Psoas muscle (tissue), 8 donors: Measurements from ENCODE around the gene PHYHIPL. TPM values are rescaled to one million over a fixed set of nuclear protein-coding genes. Genes with fewer than 3 reads are reported as not detected.

ENCODE experiments used
- ATAC-seq, 4 donors: fragments of 200-7000 bp; cut with Tn5 transposase; one replicate each; pipeline ENCODE4 v1.9.1; 2020; ENCODE audit warnings: moderate library complexity in 3 of 4, mild to moderate bottlenecking in 2 of 4
- DNase-seq, 2 donors: peaks; one replicate each; pipeline ENCODE4 v3.0.0-alpha.2; 2020
- H3K27ac ChIP-seq: fragments of 200-600 bp; one replicate; pipeline ENCODE4 v1.8.0; 2022
- H3K27me3 ChIP-seq, 3 donors: fragments of 200-600 bp in 1 of 3; one replicate each; pipeline versions ENCODE4 v1.6.1 to v1.8.0; 2013 to 2022; ENCODE audit warnings: low read length in 2 of 3, mild to moderate bottlenecking in 2 of 3, moderate library complexity in 1 of 3; ENCODE audit not compliant: insufficient read depth in 3 of 3
- H3K36me3 ChIP-seq, 2 donors: fragments of 200-600 bp in 1 of 2; one replicate each; pipeline versions ENCODE4 v1.6.1 to v1.8.0; 2013 to 2022; ENCODE audit warnings: low read depth in 1 of 2, mild to moderate bottlenecking in 1 of 2, moderate library complexity in 1 of 2; ENCODE audit not compliant: insufficient read depth in 1 of 2
- H3K4me1 ChIP-seq: fragments of 200-600 bp; one replicate; pipeline ENCODE4 v1.8.0; 2022
- H3K4me3 ChIP-seq: fragments of 200-600 bp; one replicate; pipeline ENCODE4 v1.8.0; 2022; ENCODE audit warnings: mild to moderate bottlenecking
- H3K9me3 ChIP-seq: fragments of 200-600 bp; one replicate; pipeline ENCODE4 v1.8.0; 2022
- CTCF ChIP-seq: fragments of 200-600 bp; IDR thresholded peaks from one replicate; pipeline ENCODE4 v1.8.0; 2022; ENCODE audit warnings: antibody characterized with exemption
- WGBS, 3 donors: extraction: QIAGEN DNeasy Blood & Tissue Kit; methylation state at CpG; one replicate each; pipeline versions ENCODE4 v1.1.6 to v1.1.7; 2013; 5-methylcytosine and 5-hydroxymethylcytosine counted together
- intact Hi-C, 2 donors: fragments of 100-400 bp; cut with DNase I; formaldehyde crosslinking; loops; one replicate each; pipeline versions ENCODE4 v1.11.0 to v1.14.2; 2022
- polyA plus RNA-seq, 3 donors: library from polyadenylated mRNA; stranded (reverse); fragments of 200-250 nt; gene quantifications; one replicate each; pipeline ENCODE4 v1.2.3, GENCODE V29; 2013
- total RNA-seq, 4 donors: library from RNA; stranded (reverse); fragmentation: NEBNext Ultra II Directional in 2 of 4; extraction: Animal tissue kit (Norgen Biotek cat#: 25700) in 2 of 4; gene quantifications; one replicate each; pipeline versions ENCODE4 v1.2.1 to v1.2.4, GENCODE V29; 2021 to 2023
- donor health status: healthy with polysubstance abuse.
- donor health status: DM: no; HTN: no; CAD: no; lungs with moderate emphysema.
- donor health status: Bipolar disorder and iron deficiency.
- donor health status: healthy.
- donor health status: DM: yes; HTN: yes; CAD: no.
- donor health status: DM: no; HTN: no; CAD: no.
- donor health status: DM: no; HTN: no; CAD: no.
- donor health status: DM: yes; HTN: yes; CAD: no.

The PHYHIPL gene
- total and polyA plus RNA-seq, 7 donors = 0.04 to 0.32 (median 0.10) TPM; not detected in 2

- DNase-seq (no peak), ATAC-seq (no peak)
- Histone ChIP-seq H3K9me3 (no peaks in the 10 kb centered on the region), H3K4me3 (no peak overlapping the region), H3K4me1 (no peaks in the 10 kb centered on the region), H3K27me3 (peaks cover 0 to 19% (median 2%) of the 10 kb centered on the region in 3 donors), H3K27ac (no peak overlapping the region), H3K36me3 (no peaks in the 10 kb centered on the region)
- no peak for TF ChIP-seq CTCF
- intact Hi-C loops = loop anchor here in 1 of 2 donors (10.0 kb wide), 1 partner anchor 389 kb away; no protein-coding TSS in a partner anchor
Observed at GRCh38 chr10:59173414-59173813, 3.0 kb upstream of the PHYHIPL start.

GRCh38 chr10:59175538-59176240 lies 754 bp upstream of the PHYHIPL start:
- Histone ChIP-seq H3K4me3 (peak overlapping the region; percentile 58), H3K27me3 (peaks cover 0 to 28% (median 2%) of the 10 kb centered on the region in 3 donors), H3K4me1 (no peaks in the 10 kb centered on the region), H3K27ac (no peak overlapping the region), H3K9me3 (no peaks in the 10 kb centered on the region), H3K36me3 (no peaks in the 10 kb centered on the region)
- DNase-seq (peak in 1 of 2 donors; percentile 32), ATAC-seq (peak in 3 of 4 donors; percentile 10 to 33 (median 13))
- WGBS, 3 donors = 7% methylated on average over 26 of the region's 26 CpGs
- TF ChIP-seq CTCF = no peak
- intact Hi-C loops = loop anchor here in 1 of 2 donors (10.0 kb wide), 1 partner anchor 391 kb away; no protein-coding TSS in a partner anchor

- intact Hi-C loops = loop anchor here in 1 of 2 donors (10.0 kb wide), 1 partner anchor 392 kb away; no protein-coding TSS in a partner anchor
- TF ChIP-seq CTCF = no peak
- H3K27ac ChIP-seq = no peak overlapping the region
- ATAC-seq (peak; percentile 61 to 80 (median 70)), DNase-seq (peak; percentile 8)
- H3K4me1 ChIP-seq = no peaks in the 10 kb centered on the region
- peaks cover 0 to 28% (median 2%) of the 10 kb centered on the region in 3 donors for H3K27me3 ChIP-seq
- H3K36me3 ChIP-seq = no peaks in the 10 kb centered on the region
- 3 to 7% (median 4%) methylated on average over 19 to 41 of the region's 41 CpGs for WGBS, 3 donors
- H3K9me3 ChIP-seq = no peaks in the 10 kb centered on the region
- peak overlapping the region; percentile 58 for H3K4me3 ChIP-seq
Observed at GRCh38 chr10:59177031-59177797, 771 bp downstream of the PHYHIPL start.

GRCh38 chr10:59177836-59178235 lies 1.4 kb downstream of the PHYHIPL start:
- no peak for TF ChIP-seq CTCF
- Histone ChIP-seq H3K4me1 (no peaks in the 10 kb centered on the region), H3K9me3 (no peaks in the 10 kb centered on the region), H3K4me3 (no peak overlapping the region), H3K27ac (no peak overlapping the region), H3K36me3 (no peaks in the 10 kb centered on the region), H3K27me3 (peaks cover 0 to 28% (median 2%) of the 10 kb centered on the region in 3 donors)
- intact Hi-C loops = loop anchor here in 1 of 2 donors (10.0 kb wide), 1 partner anchor 393 kb away; no protein-coding TSS in a partner anchor
- ATAC-seq (no peak), DNase-seq (no peak)
- 63 to 66% (median 65%) methylated on average over 5 of the region's 5 CpGs for WGBS, 3 donors
